Measurements from ENCODE around the gene FBXO4. TPM values are rescaled to one million over a fixed set of nuclear protein-coding genes. Genes with fewer than 3 reads are reported as not detected.
"Not testable (repeated sequence)": the region's sequence is repeated elsewhere in the genome, so short reads cannot be mapped to it uniquely, and the experiment has no call there.

The FBXO4 gene
- total and polyA plus RNA-seq, 7 donors, result 5.5 to 12.3 (median 8.5) TPM

GRCh38 chr5:41980396-41980795 is 55.3 kb downstream of the FBXO4 start:
- 24 to 42% methylated on average over 2 of the region's 2 CpGs for WGBS, 2 donors
- Histone ChIP-seq H3K27me3 (no peaks in the 10 kb centered on the region), H3K9me3 (no peaks in the 10 kb centered on the region), H3K36me3 (no peaks in the 10 kb centered on the region), H3K4me3 (no peak overlapping the region), H3K27ac (no peak overlapping the region), H3K4me1 (peaks cover 0 to 10% (median 0%) of the 10 kb centered on the region in 4 donors)
- TF ChIP-seq POLR2AphosphoS5 (IDR thresholded peaks at IDR 0.05) (no peak), EP300 (IDR thresholded peaks at IDR 0.05) (no peak), POLR2A (IDR thresholded peaks at IDR 0.05) (no peak)
- TF ChIP-seq, protein P1, sequence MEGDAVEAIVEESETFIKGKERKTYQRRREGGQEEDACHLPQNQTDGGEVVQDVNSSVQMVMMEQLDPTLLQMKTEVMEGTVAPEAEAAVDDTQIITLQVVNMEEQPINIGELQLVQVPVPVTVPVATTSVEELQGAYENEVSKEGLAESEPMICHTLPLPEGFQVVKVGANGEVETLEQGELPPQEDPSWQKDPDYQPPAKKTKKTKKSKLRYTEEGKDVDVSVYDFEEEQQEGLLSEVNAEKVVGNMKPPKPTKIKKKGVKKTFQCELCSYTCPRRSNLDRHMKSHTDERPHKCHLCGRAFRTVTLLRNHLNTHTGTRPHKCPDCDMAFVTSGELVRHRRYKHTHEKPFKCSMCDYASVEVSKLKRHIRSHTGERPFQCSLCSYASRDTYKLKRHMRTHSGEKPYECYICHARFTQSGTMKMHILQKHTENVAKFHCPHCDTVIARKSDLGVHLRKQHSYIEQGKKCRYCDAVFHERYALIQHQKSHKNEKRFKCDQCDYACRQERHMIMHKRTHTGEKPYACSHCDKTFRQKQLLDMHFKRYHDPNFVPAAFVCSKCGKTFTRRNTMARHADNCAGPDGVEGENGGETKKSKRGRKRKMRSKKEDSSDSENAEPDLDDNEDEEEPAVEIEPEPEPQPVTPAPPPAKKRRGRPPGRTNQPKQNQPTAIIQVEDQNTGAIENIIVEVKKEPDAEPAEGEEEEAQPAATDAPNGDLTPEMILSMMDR (IDR thresholded peaks at IDR 0.05), result no peak
- intact Hi-C loops (cut with DNase I), result no loop called here
- no peak for DNase-seq

DNA sequence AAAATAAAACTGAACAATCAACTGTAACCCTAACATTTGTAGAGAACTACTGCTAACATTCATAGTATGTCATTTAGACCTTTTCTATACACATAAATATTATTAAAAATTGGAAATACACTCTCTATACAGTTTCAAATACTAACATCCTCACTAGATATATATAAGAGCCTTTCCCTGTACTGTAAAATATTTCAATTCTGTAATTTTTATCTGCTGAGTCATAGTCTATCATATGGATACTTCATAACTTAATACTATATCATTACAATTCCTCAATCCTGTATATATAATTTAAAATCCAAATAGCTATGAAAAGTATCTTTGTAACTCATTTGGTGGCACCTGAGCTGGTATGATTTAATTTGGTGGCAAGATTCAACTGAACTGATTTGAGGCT is 55.8 kb downstream of the FBXO4 start:
- intact Hi-C loops (cut with DNase I), result no loop called here
- Histone ChIP-seq H3K9me3 (no peaks in the 10 kb centered on the region), H3K4me3 (no peak overlapping the region), H3K4me1 (peaks cover 0 to 10% (median 0%) of the 10 kb centered on the region in 4 donors), H3K27ac (no peak overlapping the region), H3K36me3 (no peaks in the 10 kb centered on the region), H3K27me3 (no peaks in the 10 kb centered on the region)
- no peak for DNase-seq
- no peak for TF ChIP-seq POLR2AphosphoS5 (IDR thresholded peaks at IDR 0.05)
- TF ChIP-seq POLR2A (IDR thresholded peaks at IDR 0.05), result no peak
- TF ChIP-seq, protein P1 (IDR thresholded peaks at IDR 0.05), result no peak
- no peak for TF ChIP-seq EP300 (IDR thresholded peaks at IDR 0.05)

DNA sequence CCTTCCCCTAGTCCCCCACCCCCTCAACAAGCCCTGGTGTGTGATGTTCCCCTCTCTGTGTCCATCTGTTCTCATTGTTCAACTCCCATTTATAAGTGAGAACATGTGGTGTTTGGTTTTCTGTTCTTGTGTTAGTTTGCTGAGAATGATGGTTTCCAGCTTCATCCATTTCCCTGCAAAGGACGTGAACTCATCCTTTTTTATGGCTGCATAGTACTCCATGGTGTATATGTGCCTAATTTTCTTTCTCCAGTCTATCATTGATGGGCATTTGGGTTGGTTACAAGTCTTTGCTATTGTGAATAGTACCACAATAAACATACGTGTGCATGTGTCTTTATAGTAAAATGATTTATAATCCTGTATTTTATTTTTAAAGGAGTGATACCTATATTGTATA is 57.8 kb downstream of the FBXO4 start:
- H3K4me1 ChIP-seq; H3K36me3 ChIP-seq; DNase-seq; H3K9me3 ChIP-seq; H3K4me3 ChIP-seq; H3K27ac ChIP-seq; H3K27me3 ChIP-seq; intact Hi-C loops (cut with DNase I): not testable (repeated sequence)
- 69 to 89% methylated on average over 2 of the region's 2 CpGs for WGBS, 2 donors

DNA sequence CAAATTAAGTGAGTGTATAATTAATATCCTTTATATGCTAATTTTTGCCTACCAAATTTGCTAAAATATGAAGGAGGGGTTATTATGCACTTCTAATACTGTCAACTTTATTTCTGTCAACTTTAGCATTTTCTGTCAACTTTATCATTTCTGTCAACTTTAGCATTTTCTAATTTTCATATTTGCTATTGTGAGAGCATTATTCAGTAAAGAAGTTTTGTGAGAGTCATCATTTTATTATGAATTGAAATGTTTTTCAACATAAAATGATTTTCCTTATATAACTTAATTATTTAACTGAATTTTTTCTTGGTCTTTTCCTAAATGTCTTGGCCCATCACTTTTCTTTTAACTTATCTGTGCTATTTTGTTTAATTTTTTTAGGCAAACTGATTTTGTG is 58.2 kb downstream of the FBXO4 start:
- H3K9me3 ChIP-seq, result no peaks in the 10 kb centered on the region
- intact Hi-C loops (cut with DNase I), result no loop called here
- DNase-seq, result no peak
- H3K27me3 ChIP-seq, result no peaks in the 10 kb centered on the region
- H3K27ac ChIP-seq, result no peak overlapping the region
- no peaks in the 10 kb centered on the region for H3K36me3 ChIP-seq
- no peak overlapping the region for H3K4me3 ChIP-seq
- TF ChIP-seq, protein P1 (IDR thresholded peaks at IDR 0.05), result no peak
- TF ChIP-seq POLR2AphosphoS5 (IDR thresholded peaks at IDR 0.05), result no peak
- TF ChIP-seq EP300 (IDR thresholded peaks at IDR 0.05), result no peak
- H3K4me1 ChIP-seq, result peaks cover 0 to 10% (median 0%) of the 10 kb centered on the region in 4 donors

DNA sequence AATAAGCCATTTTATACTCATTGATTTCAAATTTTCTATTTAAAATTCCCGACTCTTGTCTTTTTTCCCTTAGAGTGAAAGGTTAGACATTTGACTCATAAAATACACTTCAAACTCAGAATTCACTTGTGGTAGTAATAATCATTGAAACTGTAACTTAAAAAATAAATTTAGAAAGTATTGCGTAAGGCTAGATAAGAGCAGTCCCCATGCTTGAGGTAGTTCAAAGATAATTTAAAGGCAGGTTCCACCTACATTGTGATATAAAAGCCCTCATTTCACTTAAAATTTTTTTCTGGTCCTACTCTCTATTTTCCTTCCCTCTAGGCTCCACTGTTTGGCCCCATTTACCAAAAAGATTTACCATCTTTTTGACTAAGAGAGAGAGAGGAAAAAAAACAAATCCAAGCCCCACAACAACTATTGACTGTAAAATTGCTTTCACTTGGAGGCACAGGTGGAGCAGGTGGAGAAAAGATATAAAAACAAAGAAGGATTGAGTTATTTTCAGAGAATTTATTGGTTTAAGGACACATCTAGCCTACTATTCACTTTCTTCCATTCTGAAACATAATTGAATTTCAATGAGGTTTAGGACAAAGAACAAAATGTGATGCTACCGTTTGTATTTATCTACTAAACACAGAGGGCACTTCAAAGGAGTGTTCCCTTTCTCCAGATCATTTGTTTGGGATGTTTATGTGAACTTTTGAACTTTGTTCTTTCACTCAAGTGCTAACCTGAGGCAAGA is 61.0 kb downstream of the FBXO4 start:
- Histone ChIP-seq H3K36me3 (no peaks in the 10 kb centered on the region), H3K27me3 (no peaks in the 10 kb centered on the region), H3K9me3 (no peaks in the 10 kb centered on the region), H3K27ac (no peak overlapping the region), H3K4me1 (no peaks in the 10 kb centered on the region), H3K4me3 (no peak overlapping the region)
- no peak for TF ChIP-seq POLR2A (IDR thresholded peaks at IDR 0.05)
- TF ChIP-seq, protein P1 (IDR thresholded peaks at IDR 0.05), result no peak
- no peak for TF ChIP-seq EP300 (IDR thresholded peaks at IDR 0.05)
- TF ChIP-seq POLR2AphosphoS5 (IDR thresholded peaks at IDR 0.05), result no peak
- intact Hi-C loops (cut with DNase I), result no loop called here
- WGBS, 2 donors, result 62 to 70% methylated on average over 3 of the region's 3 CpGs
- no peak for DNase-seq

Small RNA genes lying within 50 kb of the gene (small RNA-seq; reads per million reads assigned to genes)
- gene RF00019, result 0 reads per million in 3 donors

Other genes starting within 250 kb of the FBXO4 start
- 10 to 100 TPM; 24.2 to 35.0 (median 33.2) TPM for gene OXCT1, start 54.9 kb upstream of the FBXO4 start, total RNA-seq
- gene OXCT1, start 54.9 kb upstream of the FBXO4 start, polyA plus RNA-seq, result 10 to 100 TPM in 2 of 3 donors, 1 to 10 TPM in 1; 6.6 to 26.1 (median 10.9) TPM
- 10 to 100 TPM; 14.9 to 19.3 (median 17.9) TPM for gene RIMOC1, start 20.9 kb upstream of the FBXO4 start, total RNA-seq
- 10 to 100 TPM in 1 of 3 donors, 1 to 10 TPM in 2; 5.4 to 10.2 (median 8.1) TPM for gene RIMOC1, start 20.9 kb upstream of the FBXO4 start, polyA plus RNA-seq